Measurements from ENCODE around the gene CYB561D2. TPM values are rescaled to one million over a fixed set of nuclear protein-coding genes. Genes with fewer than 3 reads are reported as not detected.

Gene CYB561D2
- total RNA-seq, 1 donor from 2014 or later = 38.5 TPM

- peak overlapping the region; percentile 78 for H3K4me3 ChIP-seq (ENCODE audit: low read depth, low read length)
- no peak for DNase-seq (ENCODE audit: low read depth)
- TF ChIP-seq, protein P1, sequence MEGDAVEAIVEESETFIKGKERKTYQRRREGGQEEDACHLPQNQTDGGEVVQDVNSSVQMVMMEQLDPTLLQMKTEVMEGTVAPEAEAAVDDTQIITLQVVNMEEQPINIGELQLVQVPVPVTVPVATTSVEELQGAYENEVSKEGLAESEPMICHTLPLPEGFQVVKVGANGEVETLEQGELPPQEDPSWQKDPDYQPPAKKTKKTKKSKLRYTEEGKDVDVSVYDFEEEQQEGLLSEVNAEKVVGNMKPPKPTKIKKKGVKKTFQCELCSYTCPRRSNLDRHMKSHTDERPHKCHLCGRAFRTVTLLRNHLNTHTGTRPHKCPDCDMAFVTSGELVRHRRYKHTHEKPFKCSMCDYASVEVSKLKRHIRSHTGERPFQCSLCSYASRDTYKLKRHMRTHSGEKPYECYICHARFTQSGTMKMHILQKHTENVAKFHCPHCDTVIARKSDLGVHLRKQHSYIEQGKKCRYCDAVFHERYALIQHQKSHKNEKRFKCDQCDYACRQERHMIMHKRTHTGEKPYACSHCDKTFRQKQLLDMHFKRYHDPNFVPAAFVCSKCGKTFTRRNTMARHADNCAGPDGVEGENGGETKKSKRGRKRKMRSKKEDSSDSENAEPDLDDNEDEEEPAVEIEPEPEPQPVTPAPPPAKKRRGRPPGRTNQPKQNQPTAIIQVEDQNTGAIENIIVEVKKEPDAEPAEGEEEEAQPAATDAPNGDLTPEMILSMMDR (conservative IDR thresholded peaks at IDR 0.05; ENCODE audit: low read depth, low read length) = no peak
Observed at GRCh38 chr3:50351323-50351697, 648 bp downstream of the CYB561D2 start.

GRCh38 chr3:50352781-50353180, 2.1 kb downstream of the CYB561D2 start:
- DNase-seq (ENCODE audit: low read depth) = no peak

GRCh38 chr3:50353245-50354004, 2.8 kb downstream of the CYB561D2 start:
- H3K4me3 ChIP-seq (ENCODE audit: low read depth, low read length) = no peak overlapping the region
- no peak for DNase-seq (ENCODE audit: low read depth)
- TF ChIP-seq, protein P1 (conservative IDR thresholded peaks at IDR 0.05; ENCODE audit: low read depth, low read length) = no peak

More at GRCh38 chr3:50352781-50353180, 2.1 kb downstream of the CYB561D2 start:
- TF ChIP-seq, protein P1 (conservative IDR thresholded peaks at IDR 0.05; ENCODE audit: low read depth, low read length) = peak; percentile 56
- no peak overlapping the region for H3K4me3 ChIP-seq (ENCODE audit: low read depth, low read length)

- no peak overlapping the region for H3K4me3 ChIP-seq (ENCODE audit: low read depth, low read length)
- DNase-seq (ENCODE audit: low read depth) = no peak
- TF ChIP-seq, protein P1 (conservative IDR thresholded peaks at IDR 0.05; ENCODE audit: low read depth, low read length) = no peak
Observed at GRCh38 chr3:50354186-50354764, 3.6 kb downstream of the CYB561D2 start.

GRCh38 chr3:50354850-50355249, 4.2 kb downstream of the CYB561D2 start:
- H3K4me3 ChIP-seq (ENCODE audit: low read depth, low read length) = no peak overlapping the region
- DNase-seq (ENCODE audit: low read depth) = no peak
- TF ChIP-seq, protein P1 (conservative IDR thresholded peaks at IDR 0.05; ENCODE audit: low read depth, low read length) = no peak

GRCh38 chr3:50355829-50356552, 5.3 kb downstream of the CYB561D2 start:
- TF ChIP-seq, protein P1 (conservative IDR thresholded peaks at IDR 0.05; ENCODE audit: low read depth, low read length) = no peak
- no peak for DNase-seq (ENCODE audit: low read depth)
- peak overlapping the region; percentile 94 for H3K4me3 ChIP-seq (ENCODE audit: low read depth, low read length)

Measured in epithelial cell of proximal tubule (primary cell).